ENCODE results near the gene CCDC102A.

Gene CCDC102A

DNA sequence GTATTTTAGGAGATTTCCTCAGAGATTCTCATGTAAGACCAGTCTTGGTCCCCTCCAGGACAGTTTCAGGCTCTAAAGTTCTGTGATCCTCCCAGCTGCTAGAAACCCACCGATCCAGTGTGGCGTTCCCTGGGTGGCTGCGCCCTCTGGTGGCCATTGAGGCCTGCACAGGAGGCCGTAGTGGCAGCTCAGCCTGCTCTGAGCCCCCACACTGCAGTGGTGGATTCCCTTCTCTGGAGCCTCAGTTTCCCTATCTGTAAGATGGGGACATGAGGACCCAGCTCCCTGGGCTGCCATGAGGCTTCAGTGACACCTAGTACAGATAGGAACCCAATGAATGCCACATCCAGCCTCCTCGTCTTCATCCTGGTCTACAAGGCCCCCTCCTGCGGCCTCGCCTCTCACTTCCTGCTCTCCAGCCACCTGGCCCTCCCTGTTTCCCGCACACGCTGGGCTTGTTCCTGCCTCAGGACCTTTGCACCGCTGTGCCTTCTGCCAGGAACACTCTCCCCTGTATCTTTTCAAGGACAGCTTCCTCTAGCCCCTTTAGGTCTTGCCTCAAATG lies 16.5 kb downstream of the CCDC102A start:
- DNase-seq (ENCODE audit: low read depth in 2 of 2): peak; percentile 75 to 76

DNA sequence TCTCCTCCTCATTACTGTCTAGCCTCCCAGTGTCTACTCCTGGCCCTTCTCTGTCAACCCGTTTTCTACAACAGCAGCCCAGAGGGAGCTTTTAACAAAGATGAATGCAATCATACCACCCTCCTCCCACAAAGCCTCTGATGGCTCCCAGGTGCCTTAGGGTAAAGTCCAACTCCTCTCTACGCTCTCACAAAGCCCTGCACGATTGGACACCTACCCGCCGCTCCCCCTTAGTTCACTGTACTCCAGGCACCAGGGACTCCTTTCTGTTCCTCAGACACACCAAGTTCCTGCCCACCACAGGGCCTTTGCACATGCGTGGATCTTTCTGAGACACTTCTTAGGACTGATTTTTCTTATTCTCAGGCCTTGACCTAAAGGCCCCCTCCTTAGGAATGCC lies 17.4 kb downstream of the CCDC102A start:
- no peak for DNase-seq (ENCODE audit: low read depth in 2 of 2)

DNA sequence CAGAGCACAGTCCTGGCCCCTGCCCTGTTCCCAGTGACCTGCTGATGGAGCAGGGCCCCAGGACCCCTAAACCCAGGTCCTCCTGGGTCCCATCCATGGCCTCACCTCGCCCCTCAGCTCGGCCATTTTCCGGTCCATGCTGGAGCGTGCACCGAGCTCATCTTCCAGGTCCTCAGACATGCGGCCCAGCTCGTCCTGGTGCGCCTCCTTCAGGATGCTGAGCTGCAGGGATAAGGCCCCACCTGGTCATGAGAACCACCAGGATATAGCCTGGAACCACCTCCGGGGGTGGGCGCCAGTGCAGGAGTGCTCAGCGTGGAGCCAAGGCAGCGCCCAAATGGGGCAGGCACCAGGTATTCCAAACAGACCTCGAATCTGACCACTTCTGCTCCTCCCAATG lies 17.9 kb downstream of the CCDC102A start:
- DNase-seq (ENCODE audit: low read depth in 2 of 2): no peak

DNA sequence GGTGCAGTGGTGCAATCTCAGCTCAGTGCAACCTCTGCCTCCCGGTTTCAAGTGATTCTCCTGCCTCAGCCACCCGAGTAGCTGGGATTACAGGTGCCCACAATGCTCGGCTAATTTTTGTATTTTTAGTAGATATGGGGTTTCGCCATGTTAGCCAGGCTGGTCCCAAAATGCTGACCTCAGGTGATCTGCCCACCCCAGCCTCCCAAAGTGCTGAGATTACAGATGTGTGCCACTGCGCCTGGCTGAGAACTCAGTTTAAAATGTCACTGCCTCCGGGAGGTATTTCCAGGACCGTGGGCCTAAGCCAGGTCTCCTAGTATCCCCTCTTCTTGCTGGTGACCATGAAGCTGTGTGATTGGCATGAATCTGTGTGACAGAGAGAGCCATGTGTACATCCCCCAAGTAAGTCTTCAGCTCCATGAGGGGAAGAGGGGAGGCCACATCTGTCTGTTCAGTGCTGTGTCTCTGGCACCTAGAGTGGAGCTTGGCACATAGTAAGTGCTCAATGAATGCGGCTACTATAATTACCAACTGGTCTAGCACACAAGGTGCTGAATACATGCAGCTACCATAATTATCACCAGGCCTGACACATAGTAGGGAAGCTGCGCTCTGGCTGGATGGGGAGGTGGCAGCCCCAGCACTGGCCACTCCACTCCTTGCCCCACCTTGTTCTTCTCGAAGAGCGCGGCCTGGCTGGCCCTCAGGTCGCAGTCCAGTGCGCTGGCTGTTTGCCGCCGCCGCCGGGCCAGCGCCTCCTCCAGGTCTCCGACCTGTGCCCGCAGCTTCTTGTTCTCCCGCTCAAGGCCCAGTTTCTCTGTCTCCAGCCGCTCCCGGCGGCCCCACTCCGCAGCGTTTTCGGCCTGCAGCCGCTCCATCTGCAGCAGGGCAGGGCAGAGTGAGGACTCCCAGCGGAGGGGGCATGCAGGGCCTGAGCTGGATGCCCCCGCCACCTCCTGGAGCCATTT lies 18.7 kb downstream of the CCDC102A start:
- DNase-seq (ENCODE audit: low read depth in 2 of 2): no peak

DNA sequence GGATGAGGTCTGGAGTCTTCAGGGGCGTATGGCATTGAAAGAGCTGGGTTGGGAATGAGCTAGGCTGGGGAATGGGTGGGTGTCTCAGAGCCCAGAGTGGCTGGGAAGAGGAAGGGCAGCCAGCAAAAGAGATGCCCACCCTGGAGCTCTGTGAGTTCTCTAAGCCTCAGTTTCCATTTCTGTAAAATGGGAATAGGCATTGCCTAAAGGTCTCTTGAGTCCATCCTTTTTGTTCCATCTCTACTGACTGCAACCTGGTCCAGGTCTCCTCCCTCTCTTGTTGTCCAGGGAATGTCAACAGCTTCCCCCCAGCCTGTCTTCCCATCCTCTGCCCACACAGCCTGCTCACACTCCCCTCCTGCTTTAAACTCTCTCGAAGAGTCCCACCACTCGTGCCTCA lies 19.6 kb downstream of the CCDC102A start:
- DNase-seq (ENCODE audit: low read depth in 2 of 2): no peak

DNA sequence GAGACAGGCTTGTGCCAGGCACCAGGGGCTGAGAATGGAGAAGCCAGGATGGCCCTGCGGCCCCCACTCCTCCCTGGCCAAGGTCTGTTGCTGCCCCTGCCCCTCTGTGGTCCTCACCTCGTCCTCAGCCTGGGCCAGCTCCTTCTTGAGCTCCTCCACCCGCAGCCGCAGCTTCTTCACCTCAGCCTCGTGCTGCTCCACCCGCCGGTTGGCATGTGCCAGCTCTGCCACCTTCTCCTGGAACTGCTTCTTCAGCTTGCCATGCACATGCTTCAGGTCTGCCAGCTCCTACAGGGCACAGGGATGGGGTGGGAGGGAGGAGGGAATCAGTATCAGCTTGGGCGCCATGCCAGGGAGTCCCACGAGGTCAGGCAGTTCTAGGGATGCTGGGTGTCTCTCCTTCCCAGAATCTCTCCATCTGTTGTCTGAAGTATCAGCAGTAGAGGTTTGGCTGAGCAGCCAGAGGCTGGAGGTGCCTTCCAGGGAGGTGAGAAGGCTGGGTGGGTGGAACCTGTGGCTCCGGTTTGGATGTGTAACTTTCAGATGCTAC lies 20.1 kb downstream of the CCDC102A start:
- DNase-seq (ENCODE audit: low read depth in 2 of 2): no peak

DNA sequence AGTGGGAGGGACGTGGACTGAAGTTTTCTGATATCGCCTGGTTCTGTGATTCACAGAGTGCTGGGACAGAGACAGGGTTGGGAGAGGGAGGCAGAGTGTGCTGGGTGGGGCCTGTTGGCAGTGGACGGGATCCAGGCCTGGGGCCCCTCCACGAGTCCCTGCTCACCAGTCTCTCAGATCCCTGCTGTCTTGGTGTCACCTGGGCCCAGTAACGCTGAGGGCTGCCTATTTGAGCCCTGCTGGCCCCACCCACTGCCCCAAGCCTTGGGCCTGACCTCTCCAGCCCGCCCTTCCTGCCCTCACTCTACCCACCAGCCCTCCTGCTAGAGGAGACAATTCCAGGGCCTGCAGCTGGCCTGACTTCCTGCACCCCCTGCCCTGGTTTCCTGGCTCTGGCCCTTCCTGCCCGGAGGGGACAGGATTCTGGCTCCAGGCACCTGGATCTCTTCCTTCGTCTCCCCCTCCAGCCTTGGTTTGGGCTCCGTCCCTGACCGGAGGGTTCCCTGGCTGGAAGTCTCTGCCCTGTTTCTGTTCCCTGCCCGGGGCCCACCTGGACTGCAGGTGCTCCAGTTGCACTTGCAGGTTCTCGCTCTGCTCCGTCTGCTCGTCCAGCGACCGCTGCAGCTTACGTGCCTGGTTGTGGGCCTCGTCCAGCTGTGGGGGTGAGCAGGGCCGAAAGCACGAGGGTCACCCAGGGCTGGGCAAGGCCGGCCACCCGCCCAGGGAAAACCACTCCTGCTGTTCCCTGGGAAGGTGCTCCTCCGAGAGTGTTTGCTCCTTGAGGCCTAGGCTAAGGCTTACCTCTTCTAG lies 21.4 kb downstream of the CCDC102A start:
- DNase-seq (ENCODE audit: low read depth in 2 of 2): no peak

DNA sequence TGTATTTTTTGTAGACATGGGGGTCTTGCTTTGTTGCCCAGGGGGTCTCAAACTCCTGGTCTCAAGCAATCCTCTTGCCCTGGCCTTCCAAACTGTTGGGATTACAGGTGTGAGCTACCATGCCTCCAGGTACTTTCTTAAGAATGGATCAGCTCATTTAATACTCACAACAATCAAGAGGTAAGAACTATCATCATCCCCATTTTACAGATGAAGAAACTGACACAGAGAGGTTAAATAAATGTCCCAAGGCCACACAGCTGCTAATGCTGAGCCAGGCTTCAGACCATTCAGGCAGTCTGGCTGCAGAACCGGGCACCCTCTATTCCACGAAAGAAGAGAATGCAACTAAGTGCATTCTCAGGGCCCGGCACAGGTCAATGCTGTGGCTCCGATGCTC lies 22.0 kb downstream of the CCDC102A start:
- DNase-seq (ENCODE audit: low read depth in 2 of 2): no peak

DNA sequence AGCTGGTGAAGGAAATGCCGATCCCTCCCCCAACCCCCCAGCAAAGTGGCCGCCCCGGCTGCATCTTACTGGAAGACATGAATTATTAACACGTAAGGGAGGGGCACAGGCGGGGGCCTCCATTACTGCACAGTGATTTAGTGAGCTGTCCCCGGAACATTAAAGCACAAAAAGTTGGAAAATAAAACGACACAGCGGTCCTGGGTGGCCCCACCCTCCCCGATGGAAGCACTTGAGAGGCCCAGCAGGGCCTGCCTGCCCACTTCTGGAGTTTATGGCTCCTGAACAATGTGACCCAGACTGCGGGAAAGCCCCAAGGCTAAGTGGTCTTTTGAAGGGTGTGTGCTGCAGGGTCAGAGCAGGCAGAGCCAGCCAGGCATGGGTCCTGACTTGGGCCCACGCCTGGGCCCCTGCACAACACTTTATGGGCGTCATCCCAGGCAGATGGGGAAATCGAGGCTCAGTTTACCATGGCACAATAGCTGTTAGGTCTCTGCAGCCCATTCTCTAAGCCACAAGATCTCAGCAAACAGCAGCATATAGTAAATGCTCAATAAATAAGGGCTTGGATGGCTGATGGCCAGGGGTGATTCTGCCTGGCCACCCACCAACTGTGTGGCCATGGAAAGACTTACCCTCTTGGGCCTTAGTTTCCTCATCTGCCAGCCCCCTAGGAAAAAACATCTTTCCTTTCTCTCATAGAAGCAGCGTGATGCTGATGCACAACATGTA lies 22.8 kb downstream of the CCDC102A start:
- no peak for DNase-seq (ENCODE audit: low read depth in 2 of 2)

DNA sequence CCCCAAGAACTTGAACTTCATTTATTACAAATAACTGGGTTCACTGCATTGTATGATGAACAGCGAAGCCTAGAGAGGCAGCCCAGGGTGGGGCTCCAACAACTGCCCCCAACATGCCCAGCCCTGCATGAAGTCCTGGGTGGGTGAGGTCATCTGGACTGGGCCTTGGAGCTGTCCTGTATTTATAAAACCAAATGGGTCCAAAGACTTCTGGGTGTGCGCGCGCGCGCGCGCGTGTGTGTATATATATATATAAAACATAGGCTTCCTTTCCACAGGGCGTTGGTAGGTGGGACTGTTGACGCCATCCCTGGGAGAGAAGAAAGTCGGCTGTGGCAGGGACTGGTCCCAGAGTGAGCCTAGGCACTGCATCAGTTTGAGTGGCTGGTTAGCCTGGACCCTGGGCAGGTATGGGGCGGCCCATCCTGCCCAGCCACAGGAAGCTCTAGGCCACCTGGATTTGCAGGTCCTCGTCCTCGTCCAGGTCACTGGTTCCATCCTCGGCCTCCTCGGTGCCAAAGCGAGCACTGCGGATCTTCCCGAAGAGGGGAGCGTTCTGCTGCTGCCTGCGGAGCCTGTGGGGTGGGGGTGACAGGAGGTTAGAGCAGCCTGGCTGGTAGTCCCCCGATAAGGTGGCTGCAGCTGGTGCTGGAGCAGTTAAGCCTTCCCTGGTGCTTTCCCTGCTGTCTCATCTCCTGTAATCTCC lies 23.9 kb downstream of the CCDC102A start:
- no peak for DNase-seq (ENCODE audit: low read depth in 2 of 2)

DNA sequence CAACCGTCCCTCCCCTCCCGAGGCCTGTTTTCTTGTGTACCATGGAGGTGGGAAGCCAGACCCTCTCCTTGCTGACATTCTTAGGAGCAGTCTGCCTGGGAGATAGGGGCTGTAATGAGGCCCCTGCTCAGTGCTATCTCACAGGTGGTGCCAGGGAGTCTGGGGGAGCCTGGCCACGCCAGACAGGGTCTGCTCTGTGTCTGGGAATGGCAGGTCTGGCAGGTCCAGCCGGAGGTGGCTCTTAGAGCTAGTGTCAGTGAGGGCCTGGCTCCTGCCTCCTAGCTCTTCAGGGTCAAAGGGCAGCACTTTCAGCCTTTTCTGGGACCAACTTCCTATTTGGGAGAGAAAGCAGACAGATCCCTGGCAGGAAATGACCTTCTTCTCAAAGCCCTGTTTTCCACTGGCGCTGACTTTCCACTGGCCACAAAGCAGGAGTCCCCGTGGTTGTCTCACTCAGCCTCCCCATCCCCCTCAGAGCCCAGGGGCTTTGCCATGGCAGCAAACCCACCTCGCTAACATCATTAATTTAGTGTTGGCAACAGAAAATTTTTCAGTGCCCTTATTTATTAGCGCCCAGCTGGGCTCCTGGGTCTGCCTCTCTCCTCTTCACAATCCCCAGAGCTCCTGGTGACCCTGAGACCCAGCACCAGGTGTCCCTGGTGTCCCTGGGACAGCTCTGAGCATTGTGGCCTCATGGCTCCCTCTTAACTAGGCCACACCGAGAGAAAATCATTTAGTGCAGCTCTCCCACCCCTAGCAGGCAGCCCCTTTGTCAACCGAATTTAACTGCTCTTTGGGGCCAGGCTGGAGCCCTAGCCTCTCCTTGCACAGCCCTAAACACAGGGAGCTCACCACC lies 26.1 kb downstream of the CCDC102A start:
- DNase-seq (ENCODE audit: low read depth in 2 of 2): no peak

DNA sequence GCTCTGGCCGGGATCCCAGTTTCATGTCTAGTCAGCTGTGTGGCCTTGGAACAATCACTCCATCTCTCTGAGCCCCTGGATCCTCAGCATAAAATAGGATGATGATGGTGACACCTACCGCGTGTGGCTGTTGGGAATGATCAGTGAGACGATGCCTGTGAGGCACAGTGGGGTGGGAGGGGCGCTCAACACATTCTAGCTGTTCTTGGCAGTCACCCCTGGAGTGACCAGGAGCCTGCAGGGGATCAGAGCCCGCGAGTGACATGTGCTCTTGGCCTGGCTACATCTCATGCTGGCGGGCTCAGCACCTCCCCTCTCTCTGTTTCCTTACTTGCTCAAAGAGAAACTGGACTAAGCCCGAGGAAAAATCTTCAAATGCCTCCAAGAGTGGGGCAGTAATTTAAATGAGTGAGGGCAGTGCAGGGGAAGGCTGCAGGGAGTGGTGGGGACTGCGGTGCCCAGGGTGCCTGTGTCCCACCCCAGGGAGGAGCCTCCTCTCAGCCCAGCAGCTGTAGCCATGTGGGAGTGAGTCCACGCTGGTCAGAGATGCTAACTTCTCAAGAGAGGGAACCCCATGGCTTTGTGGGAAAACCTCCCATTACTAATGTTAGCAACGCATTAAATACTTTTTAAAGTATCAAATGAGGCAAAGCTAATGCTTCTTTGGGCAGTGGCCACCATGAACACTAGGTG lies 27.0 kb downstream of the CCDC102A start:
- DNase-seq (ENCODE audit: low read depth in 2 of 2): no peak

DNA sequence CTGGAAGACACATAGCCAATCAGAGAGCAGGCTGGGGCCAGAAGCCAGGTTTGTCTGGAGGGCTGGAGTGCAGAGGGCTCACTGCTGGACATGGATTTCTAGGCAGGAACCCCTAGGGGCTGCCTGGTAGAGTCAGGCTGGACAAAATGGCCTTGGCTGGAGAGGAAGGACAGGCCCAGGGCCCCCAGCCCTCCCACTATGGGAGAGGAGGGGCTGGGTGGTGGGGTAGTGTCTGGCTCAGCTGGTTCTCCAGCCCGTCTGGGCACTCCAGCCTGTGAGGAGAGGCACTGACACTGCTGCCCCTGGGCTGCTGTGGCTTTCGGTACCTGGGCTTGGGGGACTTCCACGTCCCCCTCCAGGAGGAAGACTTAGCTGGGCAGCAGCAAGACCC lies 28.3 kb downstream of the CCDC102A start:
- no peak for DNase-seq (ENCODE audit: low read depth in 2 of 2)

DNA sequence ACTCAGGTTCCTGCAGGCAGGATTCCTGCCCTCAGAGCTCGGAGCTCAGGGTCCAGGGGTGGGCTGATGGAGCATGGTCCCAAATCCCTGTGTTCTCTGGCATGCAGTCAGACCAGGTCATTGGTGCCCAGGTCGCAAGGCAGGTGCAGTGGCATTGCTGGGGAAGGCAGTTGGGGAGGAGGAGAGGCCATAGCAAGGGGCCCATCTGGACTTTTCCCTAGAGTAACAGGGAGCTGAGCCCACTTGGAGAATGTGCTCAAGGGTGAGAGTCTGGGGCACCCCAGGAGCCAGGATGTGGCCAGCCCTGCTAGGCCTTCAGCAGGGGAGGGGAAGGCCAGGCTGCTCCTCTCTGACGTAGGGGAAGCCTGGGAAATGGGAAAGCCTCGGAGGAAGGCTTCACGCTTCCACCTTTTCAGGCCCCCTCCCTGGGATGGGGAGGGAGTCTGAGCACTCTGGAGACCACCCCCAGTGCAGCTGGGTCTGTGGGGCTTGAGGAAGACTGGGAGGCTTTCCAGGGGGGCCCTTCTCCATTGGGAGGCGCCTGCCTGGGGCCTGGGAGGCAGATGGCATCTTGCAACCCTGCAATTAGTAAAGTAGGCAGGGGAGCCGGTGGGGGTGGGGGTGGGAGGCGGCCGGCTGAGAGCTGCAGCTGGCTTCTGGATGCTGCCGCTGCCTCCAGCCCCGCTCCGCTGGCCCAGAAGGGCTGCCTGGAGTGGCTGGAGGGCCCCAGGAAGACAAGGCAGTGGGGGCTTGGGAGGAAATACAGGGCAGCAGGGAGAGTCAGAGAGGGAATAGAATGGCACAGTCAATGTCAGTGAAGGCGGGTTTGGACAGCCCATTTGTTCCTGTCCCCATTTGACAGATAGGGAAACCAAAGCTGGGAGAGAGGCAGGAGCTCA lies 29.0 kb downstream of the CCDC102A start:
- DNase-seq (ENCODE audit: low read depth in 2 of 2): no peak

DNA sequence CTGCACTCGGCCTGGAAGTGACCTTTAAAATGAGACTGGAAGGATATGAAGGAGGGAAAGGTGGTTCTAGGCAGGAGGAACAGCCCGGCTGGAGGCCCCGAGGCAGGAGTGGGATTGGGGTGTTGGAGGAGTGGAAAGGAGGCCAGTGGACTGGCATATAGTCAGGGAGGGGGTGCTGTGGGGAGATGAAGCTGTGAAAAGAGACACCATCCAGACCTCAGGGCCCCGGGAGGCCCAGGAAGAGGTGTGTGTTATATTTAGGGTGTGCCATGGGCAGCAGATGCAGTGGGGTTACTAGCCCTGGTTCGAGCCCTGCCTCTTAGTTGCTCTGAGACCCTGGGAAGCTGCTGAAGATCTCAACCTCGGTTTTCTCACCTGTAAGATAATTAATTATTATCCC lies 31.2 kb downstream of the CCDC102A start:
- DNase-seq (ENCODE audit: low read depth in 2 of 2): no peak

DNA sequence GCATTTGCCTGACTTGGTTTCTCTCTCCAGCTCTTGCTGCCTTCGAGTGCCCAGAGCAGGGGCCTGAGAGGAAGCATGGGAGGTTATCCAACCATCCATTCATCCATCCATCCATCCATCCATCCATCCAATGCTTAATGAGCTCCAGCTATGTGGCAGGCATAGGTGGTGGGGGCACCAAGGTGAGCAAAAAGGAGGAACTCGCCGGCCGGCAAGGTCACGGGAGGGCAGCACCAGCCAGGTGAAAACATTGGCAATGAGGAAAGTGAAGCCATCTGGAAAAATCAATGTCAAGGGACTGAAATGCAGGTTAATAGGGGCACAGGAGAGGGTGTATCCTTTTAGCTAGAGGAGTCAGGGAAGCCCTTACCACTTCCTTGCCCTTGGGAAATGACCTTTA lies 31.9 kb downstream of the CCDC102A start:
- DNase-seq (ENCODE audit: low read depth in 2 of 2): no peak

DNA sequence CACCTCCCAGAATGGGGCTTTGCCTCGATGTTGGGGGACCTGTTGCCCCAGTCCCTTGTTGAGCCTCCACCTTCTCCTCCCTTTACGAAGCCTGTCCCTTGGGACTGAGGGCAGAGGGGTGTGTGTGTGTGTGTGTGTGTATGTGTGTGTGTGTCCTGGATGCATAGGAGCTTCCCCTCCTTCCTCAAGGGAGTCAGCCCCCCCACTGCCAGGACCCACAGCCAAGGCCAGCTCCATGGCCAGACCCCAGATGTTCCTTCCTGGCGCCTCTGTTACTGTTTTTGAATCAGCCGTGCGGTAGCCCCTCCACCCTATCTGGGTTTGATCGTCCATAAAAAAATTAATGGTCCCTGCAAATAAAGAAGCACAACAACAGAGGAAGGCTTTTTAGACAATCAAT lies 32.4 kb downstream of the CCDC102A start:
- no peak for DNase-seq (ENCODE audit: low read depth in 2 of 2)

DNA sequence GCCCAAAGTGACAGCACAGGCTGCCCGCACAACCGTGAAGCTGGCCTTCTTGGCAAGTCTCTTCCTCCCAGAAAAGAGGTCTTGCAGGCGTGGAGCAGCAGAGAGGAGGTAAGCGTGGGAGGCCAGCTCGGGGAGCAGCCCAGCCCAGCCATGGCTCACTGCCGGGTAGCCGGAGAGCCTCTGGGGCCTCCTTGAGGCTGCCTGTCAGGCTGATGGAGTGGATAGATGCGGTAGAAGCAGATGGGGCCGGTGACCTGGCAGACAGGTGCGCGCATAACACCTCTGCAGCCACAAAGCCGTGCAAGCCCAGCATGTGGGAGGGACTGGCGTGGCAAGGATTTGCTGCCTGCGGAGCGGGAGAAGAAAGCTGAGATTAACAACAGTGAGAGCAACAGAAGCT lies 33.0 kb downstream of the CCDC102A start:
- no peak for DNase-seq (ENCODE audit: low read depth in 2 of 2)
